GM18519 (cell line): ENCODE data around the gene RYR3.

Source experiments
- ATAC-seq: cut with Tn5 transposase; IDR thresholded peaks from one replicate; pipeline ENCODE4 v1.9.1; 2021; ENCODE audit warnings: mild to moderate bottlenecking, moderate library complexity; ENCODE audit not compliant: unreplicated experiment, low FRiP score

Gene RYR3

DNA sequence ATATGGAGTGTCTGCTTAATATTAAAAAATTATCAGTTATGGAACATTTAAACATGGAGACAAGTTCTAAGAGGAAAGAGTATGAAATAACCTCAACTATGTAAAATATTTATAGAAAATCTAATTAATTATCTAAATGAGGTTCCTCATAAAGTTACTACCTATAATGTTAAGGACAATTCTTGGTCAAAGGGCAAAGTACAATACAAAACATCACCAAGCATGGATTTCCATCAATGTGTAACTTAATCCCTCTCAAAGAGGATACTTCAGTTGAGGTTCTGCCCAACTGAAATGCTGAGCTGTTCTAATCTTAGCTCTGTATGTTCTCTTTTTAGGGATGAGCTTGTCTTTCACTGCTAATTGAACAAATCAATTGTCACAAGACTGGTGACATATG lies 601.6 kb downstream of the RYR3 start:
- ATAC-seq = no peak

DNA sequence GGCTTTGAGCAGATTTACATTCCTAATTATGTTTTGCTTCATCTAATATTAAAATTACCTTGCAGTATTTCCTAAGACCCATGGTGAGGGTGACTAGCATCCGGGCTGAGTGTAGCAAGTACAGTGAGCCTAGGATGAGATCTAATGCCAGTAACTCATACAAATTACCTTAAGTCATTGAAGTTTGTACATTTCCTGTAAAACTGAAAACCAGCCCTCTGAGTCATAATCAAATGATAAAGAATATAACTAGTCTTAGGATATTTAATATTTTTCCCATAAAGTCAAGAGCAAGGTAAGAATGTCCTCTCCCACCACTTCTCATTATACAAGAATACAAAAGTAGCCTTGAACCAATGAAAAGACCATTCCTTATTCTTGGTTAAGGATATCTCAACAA lies 602.7 kb downstream of the RYR3 start:
- ATAC-seq = no peak
